ENCODE results near the gene LTBP1.

Gene LTBP1

DNA sequence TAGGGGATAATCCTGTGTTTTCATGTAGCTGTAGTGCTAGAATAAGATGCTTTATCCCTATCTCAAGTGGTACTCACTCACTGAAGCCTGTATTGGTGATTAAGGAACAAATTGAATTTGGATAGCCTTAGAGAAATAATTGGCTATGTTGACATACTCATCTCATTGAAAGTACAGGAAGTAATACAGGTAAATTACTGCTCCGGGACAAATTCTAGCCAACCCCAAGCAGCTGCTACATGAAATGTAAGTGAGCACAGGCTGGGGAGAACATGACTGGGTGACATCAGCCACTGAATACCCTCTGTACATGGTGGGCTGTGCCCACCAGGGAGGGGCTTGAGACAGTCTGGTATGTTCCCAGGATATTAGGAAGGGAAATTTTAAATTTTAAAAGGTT, 341.3 kb downstream of the LTBP1 start:
- in situ Hi-C loops (cut with MboI; ENCODE audit: low sequenced_read_pairs) = no loop called here

DNA sequence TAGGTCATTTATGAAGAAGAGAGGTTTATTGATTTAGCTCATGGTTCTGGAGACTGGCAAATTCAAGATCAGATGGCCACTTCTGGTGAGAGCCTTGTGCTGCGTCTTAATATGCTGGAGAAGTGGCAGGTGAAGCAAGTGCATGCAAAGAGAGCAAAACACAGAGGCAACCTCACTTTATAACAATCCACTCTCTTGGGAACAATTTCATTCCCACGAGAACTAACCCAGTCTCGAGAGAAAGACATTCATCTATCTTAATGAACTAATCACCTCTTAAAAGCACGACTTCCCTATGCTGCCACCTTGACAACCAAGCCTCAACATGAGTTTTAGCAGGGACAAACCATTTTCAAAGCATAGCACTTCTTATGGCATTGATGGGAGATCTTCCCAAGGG, 343.2 kb downstream of the LTBP1 start:
- in situ Hi-C loops (cut with MboI; ENCODE audit: low sequenced_read_pairs) = no loop called here

DNA sequence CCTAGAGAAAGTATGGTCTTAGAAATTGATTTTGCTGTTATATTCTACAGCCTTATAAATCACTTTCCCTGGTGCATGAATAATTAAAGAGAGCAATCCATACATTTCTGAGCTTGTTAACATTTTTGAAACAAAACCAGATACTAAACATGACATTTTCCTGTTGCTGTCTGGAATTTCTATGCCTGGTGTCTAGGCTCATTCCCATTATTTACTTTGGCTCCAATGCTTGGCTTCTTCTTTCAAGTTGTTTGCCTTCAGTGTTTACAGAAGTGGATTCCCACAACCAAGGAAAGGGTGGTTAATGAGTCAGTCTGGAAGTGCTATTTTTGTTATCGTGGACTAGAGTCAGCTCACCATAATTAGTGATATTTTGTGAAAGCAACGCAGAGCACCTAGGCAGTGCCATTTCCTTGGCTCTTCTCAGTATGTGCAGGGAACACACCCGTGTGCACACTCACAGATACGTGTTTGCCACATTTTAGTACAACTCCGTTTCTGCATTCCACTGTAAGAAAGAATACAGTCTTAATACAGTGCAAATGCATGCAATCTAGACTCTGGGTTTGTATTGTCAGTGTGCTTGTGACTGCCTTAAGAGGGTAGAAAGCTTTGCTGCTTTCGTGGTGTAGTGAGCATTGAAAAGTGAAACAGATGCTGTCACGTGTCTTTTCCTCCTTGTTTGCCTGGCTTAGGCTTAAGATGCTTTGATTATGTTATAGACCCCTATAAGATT, 344.7 kb downstream of the LTBP1 start:
- in situ Hi-C loops (cut with MboI; ENCODE audit: low sequenced_read_pairs) = no loop called here

DNA sequence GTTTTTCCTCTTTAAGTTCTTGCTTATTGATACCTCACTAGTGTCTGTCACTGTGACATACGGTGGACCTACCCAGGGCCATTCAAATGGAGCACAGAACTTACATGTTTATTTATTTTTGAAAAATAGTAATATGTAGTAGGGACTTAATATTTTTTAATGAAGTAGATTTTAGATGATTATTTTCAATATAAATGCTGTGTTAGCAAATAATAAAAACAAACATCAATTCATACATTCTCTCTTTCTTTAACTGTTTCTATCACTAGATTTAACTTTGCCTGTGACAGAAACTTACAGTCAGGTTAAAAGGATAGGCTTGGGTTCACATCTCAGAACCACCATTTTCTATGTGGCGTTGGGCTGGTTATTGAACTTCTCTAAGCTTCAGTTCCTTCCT, 345.3 kb downstream of the LTBP1 start:
- in situ Hi-C loops (cut with MboI; ENCODE audit: low sequenced_read_pairs) = no loop called here

DNA sequence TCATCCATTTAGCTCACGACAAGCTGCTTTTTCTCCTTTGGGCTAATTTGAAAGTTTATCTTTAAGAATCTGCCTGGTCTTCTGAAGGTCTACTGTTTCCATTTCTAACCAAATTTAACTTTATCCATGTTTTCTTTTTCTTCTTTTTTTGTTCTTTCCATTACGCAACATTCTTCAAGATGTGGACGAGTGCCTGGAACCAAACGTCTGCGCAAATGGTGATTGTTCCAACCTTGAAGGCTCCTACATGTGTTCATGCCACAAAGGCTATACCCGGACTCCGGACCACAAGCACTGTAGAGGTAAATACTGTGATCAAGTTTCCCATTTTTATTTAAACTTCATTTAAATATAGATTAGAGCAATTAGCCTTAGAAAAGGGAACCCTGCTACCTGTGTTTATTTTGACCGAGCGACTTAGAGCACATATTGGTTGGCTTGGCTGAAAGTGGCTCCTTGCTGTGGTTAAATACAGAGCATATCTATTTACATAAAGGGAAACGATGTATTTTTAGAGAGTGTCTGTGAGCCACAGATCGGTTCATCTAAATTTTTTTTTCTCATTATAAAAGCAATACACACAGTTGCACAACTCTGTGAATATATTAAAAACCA, 346.3 kb downstream of the LTBP1 start:
- in situ Hi-C loops (cut with MboI; ENCODE audit: low sequenced_read_pairs) = no loop called here

DNA sequence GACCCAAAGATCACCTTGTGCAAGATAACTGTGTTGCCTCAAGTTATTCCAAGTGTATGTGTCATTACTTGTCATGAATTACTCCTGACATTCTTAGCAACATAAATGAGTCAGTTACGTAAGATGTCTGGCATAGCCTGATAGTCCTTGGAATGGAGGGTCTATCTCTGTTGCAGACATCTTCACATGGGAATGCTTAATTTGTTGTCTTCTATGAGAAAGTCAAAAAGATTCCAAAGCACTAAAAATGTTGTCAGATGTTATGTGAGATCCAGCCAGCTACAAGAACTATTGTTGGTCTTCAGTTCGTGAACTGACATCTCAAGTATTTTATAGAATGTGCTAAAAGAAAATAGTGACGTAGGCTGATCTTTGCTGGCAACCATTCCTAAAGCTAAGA, 351.5 kb downstream of the LTBP1 start:
- in situ Hi-C loops (cut with MboI; ENCODE audit: low sequenced_read_pairs) = no loop called here

DNA sequence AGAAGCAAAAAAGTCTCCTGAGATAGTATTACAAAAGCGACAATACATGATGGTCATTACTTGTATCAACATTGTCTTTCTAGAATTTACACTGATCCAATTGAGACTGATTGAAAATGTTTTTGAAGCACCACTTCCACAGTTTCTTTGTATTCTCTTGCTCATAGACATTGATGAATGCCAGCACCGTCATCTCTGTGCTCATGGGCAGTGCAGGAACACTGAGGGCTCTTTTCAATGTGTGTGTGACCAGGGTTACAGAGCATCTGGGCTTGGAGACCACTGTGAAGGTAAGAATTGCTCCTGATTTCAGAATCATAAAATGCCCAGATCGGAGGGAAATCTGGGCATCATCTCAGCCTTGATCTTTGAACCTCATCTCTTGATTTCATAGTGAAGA, 354.6 kb downstream of the LTBP1 start:
- in situ Hi-C loops (cut with MboI; ENCODE audit: low sequenced_read_pairs) = no loop called here

DNA sequence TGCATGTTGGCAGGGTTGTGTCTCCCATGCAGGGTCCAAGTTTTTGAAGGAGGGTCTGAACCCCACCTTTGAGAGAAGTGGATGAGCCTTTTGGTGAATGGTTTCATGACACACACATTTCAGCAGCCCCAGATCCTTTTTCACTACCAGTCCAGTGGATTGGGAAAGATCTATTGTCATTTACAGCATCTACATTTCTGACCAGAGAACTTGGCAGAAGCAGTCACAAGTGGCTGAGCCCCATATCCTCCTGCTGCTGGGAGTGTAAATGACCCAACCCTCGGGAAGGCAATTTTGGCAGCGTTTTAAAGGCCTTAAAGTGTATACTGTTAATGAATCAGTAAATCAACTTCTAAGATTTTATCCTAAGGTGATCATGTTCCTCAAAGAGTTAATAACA, 355.6 kb downstream of the LTBP1 start:
- in situ Hi-C loops (cut with MboI; ENCODE audit: low sequenced_read_pairs) = no loop called here

DNA sequence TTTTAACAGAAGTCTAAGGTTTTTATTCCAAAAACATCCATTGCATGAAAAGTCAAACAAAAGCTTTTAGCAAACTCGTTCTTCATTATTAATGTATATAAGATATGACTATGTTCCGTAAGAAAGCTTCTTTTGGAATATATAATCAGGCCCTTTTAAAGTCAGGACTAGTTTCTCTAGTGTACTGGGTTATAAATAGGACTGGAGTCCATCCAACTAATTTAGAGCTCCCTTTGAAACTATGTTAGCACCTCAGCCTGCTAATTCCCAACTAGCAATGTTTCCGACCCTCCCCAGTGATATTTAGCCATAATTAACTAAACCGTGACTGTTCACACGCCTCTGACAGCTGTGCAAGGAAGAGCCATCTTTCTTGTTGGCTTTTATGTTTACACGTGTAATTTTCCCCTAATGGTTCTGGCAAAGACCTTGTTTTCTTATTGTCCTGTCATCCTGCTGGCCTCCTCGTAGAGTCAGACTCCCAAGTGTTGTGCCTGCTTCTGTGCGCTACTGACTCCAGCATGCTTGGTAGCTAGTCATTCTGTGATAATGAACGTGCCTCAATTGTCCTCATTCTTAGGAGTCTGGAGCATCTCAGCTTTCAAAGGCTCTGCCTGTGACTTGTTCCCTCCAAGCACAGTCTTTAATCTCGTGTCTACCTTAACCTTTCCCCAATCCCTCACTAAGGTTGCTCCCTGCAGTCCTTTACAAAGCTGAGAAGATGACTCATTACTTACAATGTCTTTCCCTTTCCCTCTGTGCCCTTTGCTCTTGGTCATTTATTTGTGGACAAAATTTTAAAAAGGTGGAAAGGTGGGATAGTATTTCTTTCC, 357.5 kb downstream of the LTBP1 start:
- in situ Hi-C loops (cut with MboI; ENCODE audit: low sequenced_read_pairs) = no loop called here

DNA sequence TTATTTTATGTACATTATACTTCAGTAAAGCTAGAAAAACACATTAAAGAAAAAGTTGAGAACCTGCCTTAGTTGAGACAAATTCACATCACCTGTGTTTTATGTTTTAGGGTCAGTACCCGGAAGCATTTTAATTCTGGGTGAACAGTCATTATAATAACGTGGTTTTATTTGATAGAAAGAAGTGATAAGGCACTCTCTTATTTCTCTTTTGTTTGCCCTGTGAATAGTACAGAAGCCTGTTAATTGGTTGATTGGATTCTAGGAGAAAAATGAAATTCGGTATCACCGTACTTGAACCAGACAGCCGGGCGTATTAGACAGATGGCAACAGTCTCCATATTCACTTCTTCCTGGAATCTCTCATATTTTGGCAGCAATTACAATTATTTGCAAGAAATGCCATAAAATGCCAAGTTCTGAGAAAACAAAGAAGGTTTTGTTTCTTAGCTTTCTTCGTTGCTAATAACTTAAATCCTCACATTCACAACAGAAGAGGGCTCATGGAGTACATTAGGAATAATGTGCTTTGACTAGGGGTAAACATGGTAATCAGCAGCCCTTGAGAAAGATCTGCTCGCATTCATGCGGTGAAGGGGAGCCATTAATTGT, 361.0 kb downstream of the LTBP1 start:
- in situ Hi-C loops (cut with MboI; ENCODE audit: low sequenced_read_pairs) = no loop called here

DNA sequence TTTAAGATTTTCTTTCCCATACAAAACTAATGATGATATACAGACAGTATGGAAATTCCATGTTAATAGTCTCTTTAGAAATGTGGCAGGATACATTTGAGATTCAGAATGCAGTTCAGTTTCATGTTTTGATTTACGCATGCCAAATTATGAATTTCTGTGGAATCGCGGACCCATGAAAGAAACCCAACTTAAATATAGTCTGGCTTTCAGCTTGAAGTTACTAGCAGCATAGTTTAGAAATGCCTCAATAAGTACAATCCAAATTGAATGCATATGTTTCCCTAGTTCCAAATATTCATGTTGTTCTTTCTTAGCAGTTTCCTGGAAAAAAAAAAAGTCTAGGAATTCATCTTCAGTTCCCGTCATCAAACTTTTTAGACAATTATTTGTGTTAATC, 365.6 kb downstream of the LTBP1 start:
- in situ Hi-C loops (cut with MboI; ENCODE audit: low sequenced_read_pairs) = no loop called here

DNA sequence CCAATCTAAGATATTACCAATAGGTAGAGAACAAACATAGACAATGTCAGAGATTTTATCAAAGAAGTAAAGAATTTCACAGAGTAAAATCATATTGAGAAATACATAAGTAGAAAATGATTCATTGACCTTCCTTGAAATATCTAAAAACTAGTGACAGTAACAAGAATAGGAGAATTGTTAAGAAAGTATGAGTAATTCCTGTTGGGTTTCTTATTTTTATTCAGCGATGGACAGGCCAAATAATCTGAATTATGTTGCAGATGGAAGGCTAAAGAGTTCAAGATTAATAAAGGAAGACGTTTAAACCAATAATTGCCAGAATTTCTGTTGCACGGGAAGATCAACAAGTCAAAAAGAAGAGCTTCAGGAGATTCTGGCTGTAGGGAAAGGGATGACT, 366.3 kb downstream of the LTBP1 start:
- in situ Hi-C loops (cut with MboI; ENCODE audit: low sequenced_read_pairs) = no loop called here

DNA sequence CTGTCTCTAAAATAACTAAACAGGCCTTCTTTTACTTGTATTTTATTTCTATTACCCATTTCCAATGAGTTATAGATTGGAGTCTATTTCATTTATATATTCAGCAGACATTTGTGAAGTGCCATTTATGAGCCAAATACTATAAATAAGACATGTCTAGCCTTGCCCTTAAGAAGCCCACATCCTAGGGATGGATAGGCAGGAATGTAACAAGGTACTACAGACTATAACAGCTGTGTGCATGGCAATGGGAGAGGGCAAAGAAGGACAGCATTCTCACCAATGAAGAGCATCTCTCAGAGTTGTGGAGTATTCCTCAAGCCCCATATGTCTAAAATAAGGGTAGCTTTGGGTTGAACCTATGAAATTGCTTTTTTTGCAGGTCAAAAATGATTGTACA, 367.8 kb downstream of the LTBP1 start:
- in situ Hi-C loops (cut with MboI; ENCODE audit: low sequenced_read_pairs) = no loop called here

DNA sequence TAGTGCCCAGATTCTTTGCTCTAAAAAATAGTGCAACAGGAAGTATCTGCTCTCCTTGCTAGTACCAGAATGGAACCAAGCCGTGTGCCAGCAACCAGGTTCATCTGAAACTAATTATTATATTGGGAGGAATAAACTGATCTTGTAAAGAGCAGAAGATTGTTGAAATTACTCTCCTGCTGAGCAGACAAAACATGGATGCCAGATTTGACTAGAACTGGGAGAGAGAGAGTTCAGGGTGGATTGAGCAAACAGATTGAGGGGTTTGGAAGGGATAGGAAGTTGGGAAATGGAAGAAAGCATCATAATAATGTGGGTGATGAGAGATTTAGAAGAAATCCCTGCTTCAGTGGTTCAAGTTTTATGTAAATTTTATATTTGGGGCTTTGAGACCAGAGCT, 369.6 kb downstream of the LTBP1 start:
- in situ Hi-C loops (cut with MboI; ENCODE audit: low sequenced_read_pairs) = no loop called here

DNA sequence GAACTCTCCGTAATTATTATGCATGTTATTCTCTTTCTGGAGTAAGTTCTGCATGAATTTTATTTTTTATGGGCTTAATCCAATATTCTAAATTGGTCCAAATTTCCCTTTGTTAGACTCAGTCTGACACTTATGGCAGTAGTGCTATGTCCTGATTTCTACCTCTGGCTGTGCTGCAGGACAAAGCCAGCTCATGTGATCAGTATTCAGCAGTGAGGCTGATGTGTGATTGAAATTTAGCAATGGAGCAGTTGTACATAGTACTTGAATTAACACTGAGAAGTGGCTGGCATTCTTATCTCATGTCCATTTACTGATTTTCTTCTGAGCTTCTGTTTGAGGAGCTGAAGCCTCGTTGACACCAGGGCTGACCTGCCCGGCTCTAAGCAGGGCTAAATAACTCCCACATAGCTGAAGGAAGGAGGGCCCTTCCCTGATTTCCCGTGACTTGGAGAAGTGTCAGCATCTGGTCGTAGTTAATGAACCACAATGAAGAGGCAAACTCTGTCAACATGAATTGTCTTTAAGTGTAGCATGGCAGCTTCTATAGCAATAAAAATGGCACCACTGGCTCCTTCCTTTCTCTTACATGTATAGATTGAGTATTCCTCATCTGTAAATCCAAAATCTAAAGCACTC, 370.7 kb downstream of the LTBP1 start:
- in situ Hi-C loops (cut with MboI; ENCODE audit: low sequenced_read_pairs) = no loop called here

DNA sequence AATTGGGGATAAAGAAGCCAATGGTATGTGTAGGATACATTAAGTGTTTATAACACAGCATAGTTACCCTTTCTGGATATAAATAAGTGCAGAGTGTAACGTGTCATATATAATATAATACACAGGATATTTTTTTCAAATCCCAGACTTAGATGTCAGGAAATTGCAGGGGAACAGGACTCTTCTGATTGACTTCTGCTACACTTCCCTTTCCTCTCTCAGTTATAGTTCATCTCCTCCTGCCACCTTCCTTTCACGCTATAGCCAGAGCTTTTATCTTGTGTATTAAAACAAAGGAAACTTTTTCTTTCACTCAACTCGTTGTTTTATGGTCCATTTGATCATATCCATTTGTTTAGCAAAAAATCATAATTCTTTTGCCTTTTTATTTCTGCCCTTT, 371.7 kb downstream of the LTBP1 start:
- in situ Hi-C loops (cut with MboI; ENCODE audit: low sequenced_read_pairs) = no loop called here

DNA sequence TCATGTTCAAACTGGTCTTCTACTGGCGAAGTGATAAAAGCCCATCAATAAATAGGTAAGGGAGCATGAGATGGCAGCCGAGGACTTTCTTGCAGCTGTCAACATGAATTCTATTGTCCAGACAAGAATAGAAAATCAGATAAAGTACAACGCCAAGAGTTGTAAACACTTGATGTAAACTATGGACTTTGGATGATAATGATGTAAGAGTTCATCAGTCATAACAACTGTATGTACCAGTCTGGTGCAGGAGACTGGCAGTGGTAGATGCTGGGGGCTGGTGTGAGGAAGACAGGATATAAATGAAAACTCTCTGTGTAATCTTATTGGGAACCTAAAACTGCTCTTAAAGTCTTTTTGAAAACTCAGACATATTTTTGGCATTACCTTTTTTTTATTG, 373.8 kb downstream of the LTBP1 start:
- in situ Hi-C loops (cut with MboI; ENCODE audit: low sequenced_read_pairs) = no loop called here

DNA sequence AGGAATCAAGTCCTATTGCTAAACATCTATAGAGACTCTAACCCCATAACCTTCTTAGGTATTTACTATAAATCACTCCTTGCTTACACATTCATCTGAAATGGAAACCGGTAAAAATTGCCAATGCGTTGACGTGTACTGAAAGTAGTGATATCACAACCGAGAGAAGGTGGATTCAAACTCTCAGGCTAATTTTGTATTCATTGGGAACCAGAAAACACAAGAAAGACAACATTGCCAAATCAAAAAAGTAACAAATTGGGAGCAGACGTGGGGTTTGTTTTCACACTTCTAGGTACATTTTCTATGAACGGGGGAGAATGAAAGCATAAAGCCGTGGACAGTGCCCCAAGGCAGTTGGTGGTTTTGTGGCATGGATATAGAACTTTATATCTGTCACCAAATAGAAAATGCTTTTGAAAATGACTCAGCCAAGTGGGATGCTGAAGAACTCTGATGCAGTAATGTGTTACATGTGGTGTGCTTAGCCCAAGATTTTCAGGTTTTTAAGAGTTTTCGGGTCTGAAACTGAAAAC, 374.6 kb downstream of the LTBP1 start:
- in situ Hi-C loops (cut with MboI; ENCODE audit: low sequenced_read_pairs) = no loop called here

DNA sequence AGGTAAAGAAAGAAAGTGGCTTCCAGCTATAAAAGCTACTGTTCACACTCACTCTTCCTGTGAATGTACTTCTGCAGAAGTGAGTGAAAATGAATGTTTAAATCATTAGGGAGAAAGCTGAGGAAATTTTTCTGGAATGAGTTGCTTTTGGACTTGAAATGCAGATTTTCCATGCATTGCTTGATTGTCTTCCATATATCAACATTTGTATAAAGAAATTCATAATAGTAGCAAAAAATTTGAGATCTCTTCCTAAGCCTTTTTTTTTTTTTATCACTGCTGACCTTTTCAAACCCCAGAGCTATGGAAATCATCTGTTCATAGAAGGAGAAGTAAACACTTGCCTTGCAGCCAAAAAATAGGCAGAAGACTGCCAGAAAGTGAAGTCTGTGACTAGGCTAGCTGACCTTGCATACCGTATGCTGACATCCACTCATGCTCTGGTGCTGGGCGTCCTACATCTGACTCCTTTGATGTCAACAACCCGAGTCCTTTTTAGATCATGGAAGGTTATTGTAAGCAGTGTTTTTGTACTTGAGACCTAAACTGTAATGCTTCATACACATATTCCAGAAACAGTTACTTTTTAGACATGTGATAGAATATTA, 375.2 kb downstream of the LTBP1 start:
- in situ Hi-C loops (cut with MboI; ENCODE audit: low sequenced_read_pairs) = no loop called here

DNA sequence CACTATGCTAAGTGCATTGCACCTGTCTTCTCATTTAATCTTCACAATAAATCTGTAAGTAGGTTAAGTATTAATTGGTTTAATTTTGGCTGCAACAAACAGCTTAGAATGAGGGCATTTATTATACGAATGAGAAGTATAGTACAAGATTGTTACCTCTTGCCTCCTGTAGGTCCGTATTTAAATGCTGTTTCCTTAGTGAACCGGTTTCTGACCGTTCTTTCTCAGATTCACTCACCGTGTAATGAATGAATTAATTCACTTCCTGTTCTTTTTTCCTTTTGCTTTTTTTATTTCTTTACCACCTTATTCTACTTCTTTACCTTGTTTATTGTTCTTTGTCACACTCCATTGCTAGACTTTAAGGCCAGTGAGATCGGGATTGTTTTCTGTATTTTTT, 375.9 kb downstream of the LTBP1 start:
- in situ Hi-C loops (cut with MboI; ENCODE audit: low sequenced_read_pairs) = no loop called here
